ENCODE data around the gene CDH4.

Gene CDH4

DNA sequence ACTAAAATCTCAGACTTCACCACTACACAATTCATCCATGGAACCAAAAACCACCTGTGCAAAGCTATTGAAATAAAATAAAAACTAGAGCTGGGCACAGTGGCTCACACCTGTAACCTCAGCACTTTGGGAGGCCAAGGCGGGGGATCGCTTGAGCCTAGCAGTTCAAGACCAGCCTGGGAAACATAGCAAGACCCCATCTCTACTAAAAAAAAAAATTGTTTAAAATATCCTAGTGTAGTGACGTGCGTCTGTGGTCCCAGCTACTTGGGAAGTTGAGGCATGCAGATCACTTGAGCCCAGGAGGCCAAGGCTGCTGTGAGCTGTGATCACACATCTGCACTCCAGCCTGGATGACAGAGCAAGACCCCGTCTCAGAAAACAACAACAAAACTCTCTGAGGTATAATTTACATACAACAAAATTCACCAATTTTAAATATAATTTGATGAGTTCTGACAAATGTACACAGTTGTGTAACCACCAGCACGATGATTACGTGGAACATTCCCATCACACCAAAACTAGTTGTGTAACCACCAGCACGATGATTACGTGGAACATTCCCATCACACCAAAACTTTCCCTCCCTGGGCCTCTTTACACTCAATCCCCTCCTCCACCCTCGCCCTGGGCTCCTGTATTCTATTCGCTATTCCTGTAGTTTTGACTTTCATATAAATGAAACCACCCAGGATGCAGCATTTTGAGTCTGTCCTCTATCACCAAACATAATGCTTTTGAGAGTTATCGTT is 706.1 kb downstream of the CDH4 start:
- TF ChIP-seq, protein P1, sequence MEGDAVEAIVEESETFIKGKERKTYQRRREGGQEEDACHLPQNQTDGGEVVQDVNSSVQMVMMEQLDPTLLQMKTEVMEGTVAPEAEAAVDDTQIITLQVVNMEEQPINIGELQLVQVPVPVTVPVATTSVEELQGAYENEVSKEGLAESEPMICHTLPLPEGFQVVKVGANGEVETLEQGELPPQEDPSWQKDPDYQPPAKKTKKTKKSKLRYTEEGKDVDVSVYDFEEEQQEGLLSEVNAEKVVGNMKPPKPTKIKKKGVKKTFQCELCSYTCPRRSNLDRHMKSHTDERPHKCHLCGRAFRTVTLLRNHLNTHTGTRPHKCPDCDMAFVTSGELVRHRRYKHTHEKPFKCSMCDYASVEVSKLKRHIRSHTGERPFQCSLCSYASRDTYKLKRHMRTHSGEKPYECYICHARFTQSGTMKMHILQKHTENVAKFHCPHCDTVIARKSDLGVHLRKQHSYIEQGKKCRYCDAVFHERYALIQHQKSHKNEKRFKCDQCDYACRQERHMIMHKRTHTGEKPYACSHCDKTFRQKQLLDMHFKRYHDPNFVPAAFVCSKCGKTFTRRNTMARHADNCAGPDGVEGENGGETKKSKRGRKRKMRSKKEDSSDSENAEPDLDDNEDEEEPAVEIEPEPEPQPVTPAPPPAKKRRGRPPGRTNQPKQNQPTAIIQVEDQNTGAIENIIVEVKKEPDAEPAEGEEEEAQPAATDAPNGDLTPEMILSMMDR (conservative IDR thresholded peaks at IDR 0.05; ENCODE audit: low read depth, low read length) = no peak
- no peak overlapping the region for H3K4me3 ChIP-seq (ENCODE audit: low read length)
- no peak for DNase-seq (ENCODE audit: low read depth)

- DNase-seq (ENCODE audit: low read depth) = no peak
- TF ChIP-seq, protein P1 (conservative IDR thresholded peaks at IDR 0.05; ENCODE audit: low read depth, low read length) = no peak
- H3K4me3 ChIP-seq (ENCODE audit: low read length) = no peak overlapping the region
Measured at GRCh38 chr20:61958773-61959700, 707.0 kb downstream of the CDH4 start.

DNA sequence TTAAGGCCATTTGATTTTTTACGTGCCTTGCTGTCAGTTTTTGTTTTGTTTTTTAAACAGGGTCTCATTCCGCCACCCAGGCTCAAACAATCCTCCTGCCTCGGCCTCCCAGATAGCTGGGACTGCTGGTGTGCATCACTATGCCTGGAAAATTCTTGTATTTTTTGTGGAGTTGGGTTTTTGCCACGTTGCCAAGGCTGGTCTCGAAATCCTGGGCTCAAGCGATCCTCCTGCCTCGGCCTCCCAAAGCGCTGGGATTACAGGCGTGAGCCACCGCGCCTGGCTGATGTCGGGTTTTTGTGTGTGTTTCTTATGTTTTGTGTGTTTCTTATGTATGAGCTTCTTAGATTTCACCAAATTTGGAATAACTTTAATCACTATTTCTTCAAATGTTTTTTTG is 708.8 kb downstream of the CDH4 start:
- TF ChIP-seq, protein P1 (conservative IDR thresholded peaks at IDR 0.05; ENCODE audit: low read depth, low read length) = no peak
- H3K4me3 ChIP-seq (ENCODE audit: low read length) = no peak overlapping the region

DNA sequence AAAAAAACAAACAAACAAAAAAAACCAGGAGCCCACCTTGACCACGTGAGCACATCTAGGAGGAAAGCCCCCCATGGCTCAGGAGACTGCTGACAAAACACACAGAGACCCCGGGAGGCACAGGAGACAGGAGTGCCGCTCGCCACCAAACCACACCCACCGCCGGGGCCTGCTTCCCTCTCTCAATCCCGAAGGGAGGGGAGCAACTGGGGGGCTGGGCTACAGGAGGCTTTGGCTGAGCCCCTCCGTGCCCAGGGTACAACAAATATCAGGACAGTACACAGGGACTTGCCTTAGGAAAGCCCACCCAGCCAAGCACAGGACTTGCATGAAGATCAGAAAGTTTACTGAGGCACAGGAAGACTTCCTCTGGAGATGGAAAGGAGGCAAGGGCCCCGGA is 711.1 kb downstream of the CDH4 start:
- no peak overlapping the region for H3K4me3 ChIP-seq (ENCODE audit: low read length)
- TF ChIP-seq, protein P1 (conservative IDR thresholded peaks at IDR 0.05; ENCODE audit: low read depth, low read length) = no peak
- no peak for DNase-seq (ENCODE audit: low read depth)

More for the DNA sequence above, 708.8 kb downstream of the CDH4 start:
- DNase-seq (ENCODE audit: low read depth) = no peak

DNA sequence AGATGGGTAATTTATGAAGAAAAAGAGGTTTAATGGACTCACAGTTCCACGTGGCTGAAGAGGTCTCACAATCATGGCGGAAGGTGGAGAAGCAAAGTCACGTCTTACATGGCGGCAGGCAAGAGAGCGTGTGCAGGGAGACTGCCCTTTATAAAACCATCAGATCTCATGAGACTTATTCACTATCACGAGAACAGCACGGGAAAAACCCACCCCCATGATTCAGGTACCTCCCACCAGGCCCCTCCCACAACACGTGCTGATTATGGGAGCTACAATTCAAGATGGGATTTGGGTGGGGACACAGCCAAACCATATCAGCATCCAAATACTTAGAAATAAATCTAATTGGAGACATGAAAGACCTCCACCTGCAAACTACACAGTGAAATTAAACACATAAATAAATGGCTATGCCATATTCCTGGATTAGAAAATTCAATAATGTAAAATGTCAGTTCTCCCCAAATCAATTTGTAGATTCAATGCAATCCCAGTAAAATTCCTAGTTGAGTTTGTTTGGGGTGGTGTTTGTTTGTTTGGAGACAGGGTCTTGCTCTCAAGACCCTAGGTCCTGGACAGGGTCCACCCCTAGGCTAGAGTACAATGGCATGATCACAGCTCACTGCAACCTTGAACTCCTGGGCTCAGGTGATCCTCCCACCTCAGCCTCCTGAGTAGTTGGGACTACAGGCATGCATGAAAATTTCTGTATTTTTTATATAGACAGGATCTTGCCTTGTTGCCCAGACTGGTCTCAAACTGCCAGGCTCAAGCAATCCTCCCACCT is 712.0 kb downstream of the CDH4 start:
- H3K4me3 ChIP-seq (ENCODE audit: low read length) = no peak overlapping the region
- no peak for DNase-seq (ENCODE audit: low read depth)
- TF ChIP-seq, protein P1 (conservative IDR thresholded peaks at IDR 0.05; ENCODE audit: low read depth, low read length) = no peak

GRCh38 chr20:61964675-61965605 is 712.9 kb downstream of the CDH4 start:
- TF ChIP-seq, protein P1 (conservative IDR thresholded peaks at IDR 0.05; ENCODE audit: low read depth, low read length) = no peak
- DNase-seq (ENCODE audit: low read depth) = no peak
- no peak overlapping the region for H3K4me3 ChIP-seq (ENCODE audit: low read length)
